Head of caudate nucleus (tissue), 42 donors: ENCODE measurements around the gene MCF2L2.
"Not testable (repeated sequence)": the region's sequence is repeated elsewhere in the genome, so short reads cannot be mapped to it uniquely, and the experiment has no call there.

Experiments
- DNase-seq, 42 donors: peaks; one replicate each; pipeline versions ENCODE4 v3.0.0 to v3.0.0-alpha.2; 2020 to 2021; ENCODE audit warnings: mixed read lengths in 7 of 42
- intact Hi-C: fragments of 100-400 bp; cut with DNase I; formaldehyde crosslinking; loops from one replicate; pipeline ENCODE4 v1.15.0; 2022

MCF2L2 gene

GRCh38 chr3:183447206-183448001, 19.0 kb upstream of the MCF2L2 start:
- intact Hi-C loops: no loop called here

DNA sequence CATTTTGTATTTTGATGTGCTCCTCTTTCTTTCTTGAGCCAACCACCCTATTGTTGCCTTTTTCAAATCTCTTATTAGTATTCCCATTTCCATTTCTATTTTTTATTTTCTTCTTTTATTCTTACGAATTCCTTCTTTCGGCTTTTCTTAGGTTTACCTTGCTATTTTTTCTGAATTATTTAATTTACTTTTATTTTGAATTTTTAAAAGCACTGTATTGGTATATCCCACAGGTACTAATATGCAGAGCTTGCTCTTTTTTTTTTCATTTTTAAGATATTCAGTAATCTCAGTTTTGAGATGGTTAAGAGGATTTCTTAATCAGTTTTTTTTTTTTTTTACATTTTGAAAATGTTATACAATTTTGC, 18.4 kb upstream of the MCF2L2 start:
- no peak for DNase-seq
- intact Hi-C loops: no loop called here

More at GRCh38 chr3:183447206-183448001, 19.0 kb upstream of the MCF2L2 start:
- peak; percentile 79 to 96 (median 88) for DNase-seq

DNA sequence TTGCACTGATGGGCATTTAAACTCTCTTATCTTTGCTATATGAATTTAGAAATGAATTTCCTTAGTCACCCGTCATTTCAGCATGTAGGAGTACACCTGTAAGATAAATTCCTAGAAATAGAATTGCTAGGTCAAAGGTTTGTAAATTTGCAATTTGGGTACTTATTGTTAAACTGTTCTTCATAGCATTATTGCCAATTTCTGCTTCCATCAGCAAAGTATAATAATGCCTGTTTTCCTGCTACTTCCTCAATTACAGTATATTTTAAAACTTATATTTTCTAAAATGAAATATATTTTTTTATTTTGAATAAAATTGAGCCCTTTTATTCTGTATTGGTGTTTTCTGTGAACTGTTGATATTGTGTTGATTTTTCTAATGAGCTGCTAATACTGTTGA, 16.3 kb upstream of the MCF2L2 start:
- no peak for DNase-seq
- intact Hi-C loops: no loop called here

GRCh38 chr3:183443395-183444385, 15.3 kb upstream of the MCF2L2 start:
- no peak for DNase-seq
- intact Hi-C loops: no loop called here

DNA sequence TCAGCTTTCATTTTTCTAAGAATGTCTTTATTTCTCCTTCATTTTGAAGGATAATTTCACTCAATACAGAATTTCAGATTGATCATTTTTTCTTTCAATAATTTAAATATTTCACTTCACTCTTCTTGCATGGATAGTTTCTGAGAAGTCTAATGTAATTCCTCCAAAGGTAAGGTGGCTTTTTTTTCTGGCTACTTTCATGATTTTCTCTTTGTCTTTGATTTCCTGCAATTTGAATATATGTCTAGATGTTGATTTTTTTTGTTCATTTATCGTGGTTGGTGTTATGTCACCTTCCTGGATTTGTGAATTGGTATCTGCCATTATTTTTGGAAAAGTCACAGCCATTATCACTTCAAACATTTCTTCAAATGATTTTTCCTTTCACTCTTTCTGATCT, 14.6 kb upstream of the MCF2L2 start:
- DNase-seq: no peak
- intact Hi-C loops: no loop called here

DNA sequence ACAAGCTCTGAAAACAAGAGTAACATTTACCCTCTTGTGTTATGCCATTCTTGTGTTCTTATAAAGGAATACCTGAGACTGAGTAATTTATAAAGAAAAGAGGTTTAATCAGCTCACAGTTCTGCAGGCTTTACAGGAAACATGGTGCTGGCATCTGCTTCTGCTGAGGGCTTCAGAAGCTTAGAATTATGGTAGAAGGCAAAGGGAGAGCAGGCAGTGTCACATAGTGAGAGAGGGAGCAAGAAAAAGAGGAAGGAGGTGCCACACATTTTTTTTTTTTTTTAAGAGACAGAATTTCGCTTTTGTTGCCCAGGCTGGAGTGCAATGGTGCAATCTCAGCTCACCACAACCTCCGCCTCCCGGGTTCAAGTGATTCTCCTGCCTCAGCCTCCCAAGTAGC, 12.1 kb upstream of the MCF2L2 start:
- intact Hi-C loops, DNase-seq: not testable (repeated sequence)

GRCh38 chr3:183439515-183439914, 11.1 kb upstream of the MCF2L2 start:
- intact Hi-C loops: no loop called here
- DNase-seq: no peak

GRCh38 chr3:183438735-183439134, 10.3 kb upstream of the MCF2L2 start:
- no peak for DNase-seq
- intact Hi-C loops: no loop called here

- DNase-seq: no peak
These were observed 9.5 kb upstream of the MCF2L2 start for GRCh38 chr3:183437666-183438564.

DNA sequence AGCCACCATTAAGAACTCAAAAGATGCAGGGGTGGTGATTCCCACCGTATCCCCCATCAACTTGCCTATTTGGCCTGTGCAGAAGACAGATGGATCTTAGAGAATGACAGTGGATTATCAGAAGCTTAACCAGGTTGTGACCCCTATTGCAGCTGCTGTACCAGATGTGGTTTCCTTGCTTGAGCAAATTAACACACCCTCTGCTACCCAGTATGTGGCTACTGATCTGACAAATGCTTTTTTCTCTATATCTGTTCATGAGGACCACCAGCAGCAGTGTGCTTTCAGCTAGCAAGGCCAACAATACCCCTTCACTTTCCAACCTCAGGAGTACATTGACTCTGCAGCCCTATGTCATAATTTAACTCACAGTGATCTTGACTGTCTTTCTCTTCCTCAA, 8.6 kb upstream of the MCF2L2 start:
- intact Hi-C loops: no loop called here
- no peak for DNase-seq

More at GRCh38 chr3:183437666-183438564, 9.5 kb upstream of the MCF2L2 start:
- intact Hi-C loops: no loop called here

DNA sequence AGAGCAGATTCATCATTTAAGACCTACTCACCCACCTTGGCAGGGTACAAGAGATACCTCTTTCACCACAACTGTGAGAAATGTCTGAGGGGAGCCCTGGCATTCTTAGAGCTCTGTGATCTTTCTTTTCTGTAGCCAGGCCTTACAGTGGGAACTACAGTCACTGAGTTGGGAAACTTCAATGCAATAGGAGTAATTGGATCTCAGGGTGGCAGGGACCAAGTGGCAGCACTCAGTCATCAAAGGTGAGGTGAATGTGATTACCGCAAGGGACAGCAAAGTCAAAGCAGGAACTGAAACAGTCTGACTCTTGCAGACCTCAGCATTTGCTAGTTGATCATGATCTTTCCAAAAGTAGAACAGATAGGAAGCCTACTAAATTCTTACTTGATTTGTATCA, 7.2 kb upstream of the MCF2L2 start:
- intact Hi-C loops: no loop called here

GRCh38 chr3:183434992-183435391, 6.6 kb upstream of the MCF2L2 start:
- intact Hi-C loops: no loop called here
- DNase-seq: no peak

More for the DNA sequence above, 7.2 kb upstream of the MCF2L2 start:
- DNase-seq: no peak

GRCh38 chr3:183434503-183434902, 6.1 kb upstream of the MCF2L2 start:
- intact Hi-C loops: no loop called here
- DNase-seq: no peak

GRCh38 chr3:183430325-183430957, 2.0 kb upstream of the MCF2L2 start:
- DNase-seq: peak in 2 of 42 donors; percentile 6 to 14

DNA sequence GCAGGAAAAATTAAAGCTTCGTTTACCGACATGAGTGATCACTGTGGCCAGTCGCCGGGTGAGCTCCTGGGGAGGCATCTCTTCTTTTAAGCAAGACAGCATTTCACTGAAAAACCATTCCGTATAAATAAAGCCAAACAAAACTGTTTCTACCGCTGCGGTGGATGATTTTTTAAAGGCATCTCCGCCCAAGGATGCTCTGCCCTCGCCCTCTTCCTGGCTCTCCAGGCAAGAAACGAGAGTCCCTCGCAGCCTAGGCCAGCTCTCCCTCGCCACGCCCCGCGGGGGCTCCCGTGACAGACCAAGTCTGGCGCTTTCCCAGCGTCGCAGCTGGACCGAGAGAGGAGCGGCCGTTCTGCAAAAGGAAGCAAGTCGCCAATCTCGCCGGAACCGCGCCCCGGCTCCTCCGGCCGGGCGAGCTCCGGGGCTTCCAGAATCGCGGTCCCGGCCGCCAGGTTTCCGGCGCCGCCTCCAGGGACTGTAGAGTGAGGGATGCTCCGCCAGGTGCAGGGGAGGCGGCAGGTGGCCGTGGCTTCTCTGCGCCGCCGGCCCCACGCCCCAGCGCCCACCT, 458 bp downstream of the MCF2L2 start:
- DNase-seq: peak; percentile 49 to 89 (median 78)
- intact Hi-C loops: no loop called here

More at GRCh38 chr3:183430325-183430957, 2.0 kb upstream of the MCF2L2 start:
- intact Hi-C loops: no loop called here

GRCh38 chr3:183427196-183427875, 1.1 kb downstream of the MCF2L2 start:
- DNase-seq: peak in 40 of 42 donors; percentile 10 to 60 (median 32)
- intact Hi-C loops: no loop called here

DNA sequence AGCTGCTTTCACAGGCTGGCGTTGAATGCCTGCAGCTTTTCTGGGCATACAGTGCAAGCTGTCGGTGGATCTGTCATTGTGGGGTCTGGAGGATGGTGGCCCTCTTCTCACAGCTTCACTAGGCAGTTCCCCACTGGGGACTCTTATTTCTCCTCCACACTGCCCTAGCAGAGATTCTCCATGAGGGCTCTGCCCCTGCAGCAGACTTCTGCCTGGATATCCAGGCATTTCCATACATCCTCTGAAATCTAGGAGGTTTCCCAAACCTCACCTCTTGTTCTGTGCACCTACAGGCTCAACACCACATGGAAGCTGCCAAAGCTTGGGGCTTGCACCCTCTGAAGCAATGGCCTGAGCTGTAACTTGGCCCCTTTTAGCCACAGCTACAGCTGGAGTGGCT, 9.6 kb downstream of the MCF2L2 start:
- intact Hi-C loops, DNase-seq: not testable (repeated sequence)
